ENCODE measurements around the gene NACC2. TPM values are rescaled to one million over a fixed set of nuclear protein-coding genes. Genes with fewer than 3 reads are reported as not detected.
A peak's percentile ranks its signal among the peaks of the same experiment; 100 is the strongest.

The NACC2 gene
- polyA plus RNA-seq, 3 donors: 5.3 to 15.5 (median 9.1) TPM

- WGBS, 3 donors: 7 to 34% (median 9%) methylated on average over 33 to 52 of the region's 52 CpGs
- no peak overlapping the region for H3K27ac ChIP-seq (ENCODE audit: low read depth, low read length)
These were observed 37.5 kb upstream of the NACC2 start for GRCh38 chr9:136132512-136133050.

GRCh38 chr9:136131629-136132511 is 36.8 kb upstream of the NACC2 start:
- 57 to 69% (median 63%) methylated on average over 29 to 31 of the region's 31 CpGs for WGBS, 3 donors
- H3K27ac ChIP-seq (ENCODE audit: low read depth, low read length): no peak overlapping the region

- 59 to 76% (median 71%) methylated on average over 17 of the region's 17 CpGs for WGBS, 3 donors
- no peak overlapping the region for H3K27ac ChIP-seq (ENCODE audit: low read depth, low read length)
These were observed 34.1 kb upstream of the NACC2 start for GRCh38 chr9:136129176-136129575.

- WGBS, 3 donors: 83 to 89% (median 84%) methylated on average over 17 of the region's 17 CpGs
These were observed 33.3 kb upstream of the NACC2 start for GRCh38 chr9:136128436-136128835.

GRCh38 chr9:136127313-136127712 is 32.2 kb upstream of the NACC2 start:
- WGBS, 3 donors: 83 to 85% (median 85%) methylated on average over 18 of the region's 18 CpGs
- no peak overlapping the region for H3K27ac ChIP-seq (ENCODE audit: low read depth, low read length)

More at GRCh38 chr9:136128436-136128835, 33.3 kb upstream of the NACC2 start:
- no peak overlapping the region for H3K27ac ChIP-seq (ENCODE audit: low read depth, low read length)

- no peak overlapping the region for H3K27ac ChIP-seq (ENCODE audit: low read depth, low read length)
- WGBS, 3 donors: 79 to 95% (median 94%) methylated on average over 2 of the region's 2 CpGs
These were observed 30.0 kb upstream of the NACC2 start for GRCh38 chr9:136124976-136125692.

GRCh38 chr9:136122425-136123383 is 27.6 kb upstream of the NACC2 start:
- WGBS, 3 donors: 24 to 30% (median 25%) methylated on average over 45 of the region's 45 CpGs
- H3K27ac ChIP-seq (ENCODE audit: low read depth, low read length): no peak overlapping the region

- WGBS, 3 donors: 88 to 92% (median 91%) methylated on average over 9 of the region's 9 CpGs
- no peak overlapping the region for H3K27ac ChIP-seq (ENCODE audit: low read depth, low read length)
These were observed 26.7 kb upstream of the NACC2 start for GRCh38 chr9:136121801-136122200.

GRCh38 chr9:136120438-136120844 is 25.4 kb upstream of the NACC2 start:
- 87 to 92% (median 87%) methylated on average over 18 of the region's 18 CpGs for WGBS, 3 donors
- no peak overlapping the region for H3K27ac ChIP-seq (ENCODE audit: low read depth, low read length)

- 48 to 67% (median 66%) methylated on average over 11 of the region's 11 CpGs for WGBS, 3 donors
- no peak overlapping the region for H3K27ac ChIP-seq (ENCODE audit: low read depth, low read length)
These were observed 24.8 kb upstream of the NACC2 start for GRCh38 chr9:136119883-136120393.

- H3K27ac ChIP-seq (ENCODE audit: low read depth, low read length): peak overlapping the region; percentile 61
- WGBS, 3 donors: 1 to 2% (median 2%) methylated on average over 56 to 64 of the region's 64 CpGs
These were observed 24.2 kb upstream of the NACC2 start for GRCh38 chr9:136119061-136119882.

- WGBS, 3 donors: 0% methylated on average over 67 to 112 of the region's 112 CpGs
These were observed 23.4 kb upstream of the NACC2 start, which contains the start of gene TMEM250 for GRCh38 chr9:136118320-136119060. TMEM250 (minus strand) TSS chr9:136118875; CDS start chr9:136116900, 1,975 bp downstream.

GRCh38 chr9:136117916-136118319 is 22.8 kb upstream of the NACC2 start:
- WGBS, 3 donors: 0 to 1% (median 1%) methylated on average over 24 to 36 of the region's 36 CpGs

More at GRCh38 chr9:136118320-136119060, 23.4 kb upstream of the NACC2 start, which contains the start of gene TMEM250:
- H3K27ac ChIP-seq (ENCODE audit: low read depth, low read length): peak within 1 kb of the TSS; percentile 61

GRCh38 chr9:136117291-136117915 is 22.3 kb upstream of the NACC2 start:
- no peak overlapping the region for H3K27ac ChIP-seq (ENCODE audit: low read depth, low read length)
- WGBS, 3 donors: 38 to 47% (median 43%) methylated on average over 23 of the region's 23 CpGs

More at GRCh38 chr9:136117916-136118319, 22.8 kb upstream of the NACC2 start:
- H3K27ac ChIP-seq (ENCODE audit: low read depth, low read length): no peak overlapping the region

- H3K27ac ChIP-seq (ENCODE audit: low read depth, low read length): no peak overlapping the region
- 95 to 97% (median 96%) methylated on average over 68 to 69 of the region's 69 CpGs for WGBS, 3 donors
These were observed 21.4 kb upstream of the NACC2 start for GRCh38 chr9:136116360-136117098.

Measured in adipose tissue (tissue), 3 donors.